BE2C (cell line): ENCODE data around the gene GALNT17.

Experiments used
- DNase-seq: peaks from one replicate; pipeline ENCODE4 v3.0.0-alpha.2; 2020
- H3K27me3 ChIP-seq: fragments of 250-450 bp; sonication (Bioruptor Pico); 2 replicates; pipeline ENCODE4 v1.5.1; 2020; ENCODE audit warnings: mild to moderate bottlenecking
- H3K36me3 ChIP-seq: fragments of 250-450 bp; sonication (Bioruptor Pico); 2 replicates; pipeline ENCODE4 v1.5.1; 2020; ENCODE audit warnings: mild to moderate bottlenecking
- H3K4me1 ChIP-seq: fragments of 250-450 bp; sonication (Bioruptor Pico); 2 replicates; pipeline ENCODE4 v1.5.1; 2020
- H3K4me3 ChIP-seq: 2 replicates; pipeline ENCODE4 v1.5.1; 2011; ENCODE audit warnings: low read depth, low read length
- H3K9me3 ChIP-seq: fragments of 250-450 bp; sonication (Bioruptor Pico); 2 replicates; pipeline ENCODE4 v1.5.1; 2020
- TF ChIP-seq, protein P1 (sequence below): IDR thresholded peaks from 2 replicates; pipeline ENCODE4 v1.5.1; 2012; ENCODE audit warnings: mild to moderate bottlenecking, low read depth, low read length

The GALNT17 gene

DNA sequence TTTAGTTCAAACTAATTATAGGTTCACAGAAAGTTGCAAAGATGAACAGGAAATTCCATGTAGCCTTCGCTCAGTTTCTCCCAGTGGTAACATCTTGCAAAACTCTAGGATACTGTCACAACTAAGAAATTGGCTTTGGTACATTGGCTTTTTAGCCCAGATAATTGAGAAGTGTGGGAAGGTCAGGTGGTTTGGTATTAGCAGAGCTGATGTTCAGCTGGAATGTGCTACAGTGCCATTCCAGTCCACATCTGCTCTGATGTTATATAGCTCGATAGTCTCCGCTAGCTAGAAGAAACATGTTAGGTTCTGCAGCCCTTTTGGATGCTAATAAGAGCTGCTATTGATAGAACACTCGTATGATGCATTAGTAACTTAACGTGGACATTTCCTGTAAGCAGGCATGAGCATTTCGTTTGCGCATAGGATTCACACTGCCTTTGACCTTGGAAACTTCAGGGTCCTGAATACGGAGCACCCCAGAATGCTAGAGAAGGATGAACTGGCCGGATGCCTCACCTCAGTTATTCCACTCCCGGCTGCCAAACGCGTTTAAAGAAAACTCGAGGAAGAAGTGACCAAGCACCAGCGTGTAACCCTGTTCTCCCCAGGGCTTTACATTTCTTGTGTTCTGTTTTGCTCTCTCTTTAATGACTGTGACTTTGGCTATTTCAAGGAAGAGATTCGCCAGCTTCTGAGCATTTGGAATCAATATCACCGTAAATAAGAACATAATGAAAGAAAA is 271.4 kb downstream of the GALNT17 start:
- H3K36me3 ChIP-seq: no peaks in the 10 kb centered on the region
- DNase-seq: no peak
- H3K4me3 ChIP-seq: no peak overlapping the region
- TF ChIP-seq, protein P1, sequence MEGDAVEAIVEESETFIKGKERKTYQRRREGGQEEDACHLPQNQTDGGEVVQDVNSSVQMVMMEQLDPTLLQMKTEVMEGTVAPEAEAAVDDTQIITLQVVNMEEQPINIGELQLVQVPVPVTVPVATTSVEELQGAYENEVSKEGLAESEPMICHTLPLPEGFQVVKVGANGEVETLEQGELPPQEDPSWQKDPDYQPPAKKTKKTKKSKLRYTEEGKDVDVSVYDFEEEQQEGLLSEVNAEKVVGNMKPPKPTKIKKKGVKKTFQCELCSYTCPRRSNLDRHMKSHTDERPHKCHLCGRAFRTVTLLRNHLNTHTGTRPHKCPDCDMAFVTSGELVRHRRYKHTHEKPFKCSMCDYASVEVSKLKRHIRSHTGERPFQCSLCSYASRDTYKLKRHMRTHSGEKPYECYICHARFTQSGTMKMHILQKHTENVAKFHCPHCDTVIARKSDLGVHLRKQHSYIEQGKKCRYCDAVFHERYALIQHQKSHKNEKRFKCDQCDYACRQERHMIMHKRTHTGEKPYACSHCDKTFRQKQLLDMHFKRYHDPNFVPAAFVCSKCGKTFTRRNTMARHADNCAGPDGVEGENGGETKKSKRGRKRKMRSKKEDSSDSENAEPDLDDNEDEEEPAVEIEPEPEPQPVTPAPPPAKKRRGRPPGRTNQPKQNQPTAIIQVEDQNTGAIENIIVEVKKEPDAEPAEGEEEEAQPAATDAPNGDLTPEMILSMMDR: no peak
- H3K4me1 ChIP-seq: no peaks in the 10 kb centered on the region
- no peaks in the 10 kb centered on the region for H3K27me3 ChIP-seq
- H3K9me3 ChIP-seq: no peaks in the 10 kb centered on the region

DNA sequence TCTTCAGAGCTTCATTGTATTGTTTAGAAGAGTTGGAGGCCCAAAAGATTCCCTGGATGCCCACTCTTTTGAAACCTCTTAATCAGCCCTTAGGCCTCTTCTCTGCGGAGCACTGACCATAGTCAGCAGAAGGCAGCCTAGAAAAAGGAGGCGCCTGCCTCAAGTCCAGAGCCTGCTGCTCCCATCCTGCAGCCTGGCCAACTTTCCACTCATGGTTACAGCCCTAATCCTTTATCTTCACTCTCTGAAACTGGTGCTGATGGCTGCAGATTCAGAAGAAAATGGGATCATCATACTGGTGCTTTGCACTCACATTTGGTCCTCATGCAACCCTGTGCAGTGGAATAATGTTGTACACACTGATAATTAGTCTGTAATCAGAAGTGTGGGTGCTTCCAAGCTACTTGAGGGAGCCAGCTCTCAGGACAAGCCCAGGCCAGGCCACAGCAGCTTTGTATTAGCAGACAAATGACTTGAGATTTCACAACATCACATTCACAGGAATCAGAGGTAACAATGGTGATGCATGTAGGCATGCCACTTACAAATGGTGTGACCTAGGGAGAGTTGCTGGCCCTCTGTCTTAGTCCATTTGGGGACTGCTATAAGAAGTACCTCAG is 272.9 kb downstream of the GALNT17 start:
- TF ChIP-seq, protein P1: no peak
- DNase-seq: no peak

DNA sequence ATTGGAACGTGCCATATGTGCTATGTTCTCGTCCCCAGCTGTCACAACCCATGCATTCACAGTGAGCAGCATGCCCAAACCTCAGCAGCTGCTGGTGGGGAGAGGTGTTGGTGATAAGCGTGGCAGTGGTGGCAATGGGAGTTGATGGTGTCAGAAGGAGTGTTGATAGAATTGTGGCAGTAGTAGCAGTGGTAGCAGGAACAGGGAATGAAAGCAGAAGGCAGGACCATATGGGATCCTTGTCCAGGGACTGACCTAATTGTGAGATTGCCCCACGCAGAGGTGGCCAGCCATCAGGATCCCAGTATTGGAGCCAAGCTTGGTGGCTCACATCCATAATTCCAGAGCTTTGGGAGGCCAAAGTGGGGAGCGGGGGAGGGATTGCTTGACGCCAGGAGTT is 276.3 kb downstream of the GALNT17 start:
- Histone ChIP-seq H3K9me3 (no peaks in the 10 kb centered on the region), H3K36me3 (no peaks in the 10 kb centered on the region), H3K27me3 (no peaks in the 10 kb centered on the region), H3K4me1 (no peaks in the 10 kb centered on the region), H3K4me3 (no peak overlapping the region)
- DNase-seq: no peak
- TF ChIP-seq, protein P1: no peak

More for the DNA sequence above, 272.9 kb downstream of the GALNT17 start:
- Histone ChIP-seq H3K36me3 (no peaks in the 10 kb centered on the region), H3K27me3 (no peaks in the 10 kb centered on the region), H3K9me3 (no peaks in the 10 kb centered on the region), H3K4me3 (no peak overlapping the region), H3K4me1 (no peaks in the 10 kb centered on the region)

DNA sequence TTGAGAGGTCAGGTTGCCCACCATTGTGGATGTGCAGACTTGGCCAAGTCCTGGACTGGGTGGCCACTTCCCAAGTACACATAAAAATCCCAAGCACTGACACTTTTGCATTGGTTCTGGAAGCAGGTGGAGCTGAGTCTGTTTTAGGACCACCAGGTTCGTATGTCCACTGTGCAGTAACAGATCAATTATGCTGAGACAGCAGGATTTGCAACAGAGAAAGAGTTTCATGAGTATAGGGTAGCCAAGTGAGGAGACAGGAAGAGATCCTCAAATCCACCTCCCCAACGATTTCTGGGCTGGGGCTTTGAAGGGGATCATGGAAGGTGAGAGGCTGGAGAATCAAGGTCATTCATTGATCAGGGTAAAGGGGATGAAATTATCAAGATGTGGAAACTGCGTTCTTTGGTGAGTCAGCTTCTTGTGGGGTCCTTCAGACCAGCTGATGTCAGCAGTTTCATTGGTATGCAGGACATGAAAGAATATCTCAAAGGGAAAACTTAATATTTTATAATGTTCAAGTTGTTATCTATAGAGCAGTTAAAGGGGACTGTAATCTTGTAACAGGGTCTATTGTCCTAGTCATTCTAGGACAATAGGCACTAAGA is 277.7 kb downstream of the GALNT17 start:
- Histone ChIP-seq H3K9me3 (no peaks in the 10 kb centered on the region), H3K36me3 (no peaks in the 10 kb centered on the region), H3K4me3 (no peak overlapping the region), H3K27me3 (no peaks in the 10 kb centered on the region), H3K4me1 (no peaks in the 10 kb centered on the region)
- DNase-seq: no peak
- TF ChIP-seq, protein P1: no peak

DNA sequence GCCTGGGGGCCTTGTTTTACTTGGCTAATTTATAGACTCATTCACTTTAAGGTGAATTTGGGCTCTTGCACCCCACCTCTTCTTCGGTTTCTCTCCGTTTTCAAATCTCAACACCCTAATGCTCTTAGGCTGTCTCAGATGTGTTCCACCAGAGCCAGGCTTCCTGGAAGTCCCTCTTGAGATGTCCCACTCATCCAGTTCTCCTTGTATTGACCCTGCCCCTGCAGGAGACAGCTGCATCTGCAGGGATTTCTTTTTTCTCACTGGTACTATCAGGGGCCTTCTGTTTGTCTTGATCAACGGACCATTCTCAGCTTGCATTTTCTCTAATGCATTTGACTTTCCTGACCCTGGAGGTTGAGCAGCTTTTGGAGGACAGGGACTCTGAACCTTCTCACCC is 279.5 kb downstream of the GALNT17 start:
- Histone ChIP-seq H3K36me3 (no peaks in the 10 kb centered on the region), H3K9me3 (no peaks in the 10 kb centered on the region), H3K4me3 (no peak overlapping the region), H3K27me3 (no peaks in the 10 kb centered on the region), H3K4me1 (no peaks in the 10 kb centered on the region)
- TF ChIP-seq, protein P1: no peak
- DNase-seq: no peak

DNA sequence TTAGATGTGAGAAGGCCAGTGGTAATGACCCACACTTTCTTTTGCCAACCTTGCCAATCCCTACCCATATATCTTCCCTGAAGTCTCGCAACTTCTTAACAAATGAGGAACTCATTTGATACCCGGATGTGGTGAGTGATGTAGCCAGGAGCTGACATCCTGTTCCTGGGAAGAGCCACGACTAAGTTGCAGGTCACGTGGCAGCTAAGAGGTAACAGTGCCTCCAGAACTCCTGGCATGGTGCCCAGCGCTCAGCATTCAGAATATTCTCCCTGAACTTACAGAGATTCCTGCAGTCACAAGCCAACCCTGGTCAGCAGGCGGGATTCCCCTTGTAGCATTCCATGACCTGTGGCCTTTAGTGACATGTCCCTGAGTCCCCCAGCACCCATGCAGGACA is 282.5 kb downstream of the GALNT17 start:
- Histone ChIP-seq H3K36me3 (no peaks in the 10 kb centered on the region), H3K4me3 (no peak overlapping the region), H3K4me1 (no peaks in the 10 kb centered on the region), H3K9me3 (no peaks in the 10 kb centered on the region), H3K27me3 (no peaks in the 10 kb centered on the region)
- TF ChIP-seq, protein P1: no peak
- DNase-seq: no peak
